Hippocampal formation (tissue), 2 donors: ENCODE measurements around the gene CSPG5.
A peak's percentile ranks its signal among the peaks of the same experiment; 100 is the strongest.

Source experiments
- DNase-seq, 2 donors: peaks; one replicate each; lab custom pipeline; 2025; lab: John Stamatoyannopoulos, UW

CSPG5 gene

DNA sequence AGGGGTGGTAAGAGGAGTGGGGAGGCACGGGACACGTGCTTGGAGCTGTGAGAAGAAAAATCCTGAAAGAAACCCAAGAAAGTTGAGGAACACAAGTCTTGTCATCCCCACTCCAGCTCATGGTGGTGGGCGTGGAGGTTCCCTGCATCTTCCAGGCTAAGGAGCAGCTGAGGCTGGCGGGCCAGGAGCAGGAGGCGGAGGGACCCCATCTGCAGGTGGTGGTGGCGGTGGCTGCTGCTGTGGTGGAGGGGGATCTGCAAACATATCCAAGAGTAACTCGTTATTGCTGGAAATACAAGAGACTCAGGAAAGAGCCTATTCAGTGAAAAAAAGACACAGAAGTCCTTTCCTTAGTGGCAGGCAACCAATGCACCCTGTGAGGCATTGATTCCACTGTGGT lies 9.4 kb upstream of the CSPG5 start:
- DNase-seq = no peak

DNA sequence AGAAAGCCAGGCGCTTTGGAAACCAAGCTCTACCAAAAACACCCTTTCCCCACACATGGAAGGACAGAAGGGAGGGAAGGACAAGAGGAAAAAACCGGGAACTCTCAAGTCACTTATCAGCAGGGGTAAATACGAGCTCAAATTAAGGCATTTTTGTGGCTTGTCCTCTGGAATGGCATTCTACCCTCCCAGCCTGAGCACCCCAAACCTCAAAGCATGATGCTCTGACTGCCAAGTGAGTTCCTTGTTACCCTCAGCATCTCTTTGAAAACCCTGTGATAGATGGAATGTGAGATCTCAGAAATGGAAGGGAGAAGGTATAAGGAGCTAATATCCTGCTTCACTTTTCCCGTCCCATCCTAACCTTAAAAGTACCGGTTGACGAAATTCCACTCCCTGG lies 8.1 kb upstream of the CSPG5 start:
- DNase-seq = no peak

GRCh38 chr3:47583320-47584075 lies 4.8 kb upstream of the CSPG5 start:
- no peak for DNase-seq

DNA sequence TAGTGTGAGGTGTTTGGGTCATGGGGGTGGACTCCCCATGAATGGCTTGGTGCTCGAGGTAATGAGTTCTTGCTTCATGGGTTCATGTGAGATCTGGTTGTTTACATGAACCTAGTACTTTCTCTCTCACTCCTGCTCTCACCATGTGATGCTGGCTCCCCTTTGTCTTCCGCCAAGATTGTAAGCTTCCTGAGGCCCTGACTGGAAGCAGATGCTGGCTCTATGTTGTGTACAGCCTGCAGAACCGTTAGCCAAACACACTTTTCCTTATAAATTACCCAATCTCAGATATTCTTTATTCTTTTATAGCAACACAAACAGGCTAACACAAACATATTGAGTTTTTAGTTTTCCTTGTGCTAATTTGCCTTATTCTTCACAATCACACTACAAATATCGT lies 3.2 kb upstream of the CSPG5 start:
- no peak for DNase-seq

GRCh38 chr3:47581422-47581821 lies 2.8 kb upstream of the CSPG5 start:
- DNase-seq = no peak

DNA sequence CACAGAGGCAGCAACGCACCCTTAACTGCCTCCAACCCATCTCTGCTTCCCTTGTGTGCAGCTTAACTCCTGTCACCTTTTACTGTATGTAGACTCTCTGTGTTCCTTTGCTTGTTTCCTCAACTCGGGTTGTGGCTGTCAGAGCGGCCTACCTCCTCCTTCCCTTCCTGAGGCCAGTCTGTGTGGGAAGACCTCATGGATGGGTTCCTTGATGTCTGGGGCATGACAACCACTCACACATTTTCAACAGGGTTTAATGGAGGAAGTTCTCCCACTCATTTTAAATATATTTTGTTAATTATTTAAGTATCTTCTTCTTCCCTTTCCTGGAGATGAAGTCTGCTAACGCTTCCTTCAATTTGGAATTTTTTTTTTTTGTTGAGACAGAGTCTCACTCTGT lies 1.8 kb upstream of the CSPG5 start:
- no peak for DNase-seq

DNA sequence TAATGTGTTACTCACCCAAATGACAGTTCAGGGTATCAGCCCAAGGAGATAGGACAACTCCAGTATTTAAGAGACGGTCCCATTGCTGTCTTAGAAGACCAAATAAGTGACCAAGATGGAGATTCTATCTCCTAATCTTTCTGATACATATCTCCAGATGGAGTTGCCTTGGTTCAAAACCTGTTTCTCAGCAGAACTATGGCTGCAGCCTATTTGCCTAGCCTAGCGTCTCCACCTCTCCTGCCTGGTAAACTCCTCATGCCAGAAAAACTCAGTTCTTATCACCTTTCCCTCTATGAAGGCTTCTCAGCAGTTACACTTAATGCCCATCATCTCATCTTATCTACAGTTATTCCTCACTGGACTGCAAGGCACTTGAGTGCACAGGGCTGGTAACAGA lies 1.2 kb upstream of the CSPG5 start:
- DNase-seq = no peak

DNA sequence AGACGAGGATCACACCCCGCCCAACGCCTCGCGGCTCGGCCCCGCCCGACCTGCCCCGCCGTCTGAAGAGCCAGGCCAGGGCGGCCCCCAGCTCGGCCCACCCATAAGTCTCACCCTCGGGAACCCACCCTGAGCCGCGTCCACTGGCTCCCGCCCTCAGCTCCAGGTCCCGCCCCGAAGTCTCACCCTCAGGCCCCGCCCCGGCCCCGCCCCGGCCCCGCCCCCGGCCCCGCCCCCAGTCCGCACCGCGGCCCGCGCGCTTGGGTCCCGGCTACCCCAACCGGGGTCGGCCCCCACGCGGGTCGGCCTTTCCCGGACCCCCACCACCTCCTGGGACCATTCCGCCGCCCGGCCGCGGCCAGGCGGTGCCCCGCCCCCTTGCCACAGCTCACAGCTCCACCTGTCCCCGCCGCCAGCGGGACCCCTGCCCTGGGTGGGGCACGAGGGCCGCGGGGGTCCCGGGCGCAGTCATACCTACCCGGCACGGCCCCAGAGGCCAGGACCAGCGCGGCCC lies 489 bp downstream of the CSPG5 start:
- peak in 1 of 2 donors; percentile 64 for DNase-seq

- DNase-seq = no peak
These were observed 1.0 kb downstream of the CSPG5 start for GRCh38 chr3:47577583-47578118.

GRCh38 chr3:47573190-47574172 lies 5.2 kb downstream of the CSPG5 start:
- peak; percentile 27 to 56 for DNase-seq

GRCh38 chr3:47571391-47572175 lies 7.1 kb downstream of the CSPG5 start:
- peak; percentile 37 to 61 for DNase-seq

DNA sequence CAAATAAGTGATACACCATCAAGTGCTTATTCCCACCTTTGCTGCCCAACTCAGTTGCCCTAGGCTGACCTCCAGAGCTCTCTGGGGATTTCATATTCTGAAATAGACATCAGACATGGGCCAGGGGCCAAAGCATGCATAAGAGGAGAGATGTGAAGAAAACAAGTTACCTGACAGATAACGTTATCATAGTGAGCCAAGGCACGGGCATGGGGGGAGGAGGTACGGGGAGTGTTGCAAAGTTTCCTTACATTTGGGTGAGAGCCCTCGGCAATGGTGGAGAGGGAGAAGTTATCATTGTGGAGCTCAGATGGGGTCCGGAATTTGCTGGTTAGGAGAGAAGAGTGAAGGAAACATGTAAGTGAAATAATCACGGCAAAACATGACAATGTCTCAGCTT lies 9.8 kb downstream of the CSPG5 start:
- no peak for DNase-seq

DNA sequence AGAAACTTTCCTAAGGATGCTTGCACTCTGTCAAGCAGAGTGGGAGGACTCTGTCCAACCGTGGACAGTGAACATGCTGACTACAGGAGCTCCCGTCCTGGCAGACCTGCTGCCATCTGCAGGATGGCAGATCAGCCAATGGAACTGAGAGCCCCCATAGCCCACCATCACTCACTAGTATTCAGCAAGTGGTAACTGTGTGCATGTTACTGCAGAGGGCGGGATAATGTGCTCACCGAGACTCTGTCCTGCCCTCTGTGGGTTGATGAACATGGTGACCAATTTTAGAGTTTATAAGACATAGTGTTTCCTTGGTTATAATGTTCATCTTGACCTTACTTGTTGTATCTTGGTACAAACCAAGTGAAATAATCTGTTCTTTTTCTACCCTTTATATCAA lies 11.5 kb downstream of the CSPG5 start:
- DNase-seq = no peak

- no peak for DNase-seq
These were observed 12.0 kb downstream of the CSPG5 start for GRCh38 chr3:47566667-47567066.

DNA sequence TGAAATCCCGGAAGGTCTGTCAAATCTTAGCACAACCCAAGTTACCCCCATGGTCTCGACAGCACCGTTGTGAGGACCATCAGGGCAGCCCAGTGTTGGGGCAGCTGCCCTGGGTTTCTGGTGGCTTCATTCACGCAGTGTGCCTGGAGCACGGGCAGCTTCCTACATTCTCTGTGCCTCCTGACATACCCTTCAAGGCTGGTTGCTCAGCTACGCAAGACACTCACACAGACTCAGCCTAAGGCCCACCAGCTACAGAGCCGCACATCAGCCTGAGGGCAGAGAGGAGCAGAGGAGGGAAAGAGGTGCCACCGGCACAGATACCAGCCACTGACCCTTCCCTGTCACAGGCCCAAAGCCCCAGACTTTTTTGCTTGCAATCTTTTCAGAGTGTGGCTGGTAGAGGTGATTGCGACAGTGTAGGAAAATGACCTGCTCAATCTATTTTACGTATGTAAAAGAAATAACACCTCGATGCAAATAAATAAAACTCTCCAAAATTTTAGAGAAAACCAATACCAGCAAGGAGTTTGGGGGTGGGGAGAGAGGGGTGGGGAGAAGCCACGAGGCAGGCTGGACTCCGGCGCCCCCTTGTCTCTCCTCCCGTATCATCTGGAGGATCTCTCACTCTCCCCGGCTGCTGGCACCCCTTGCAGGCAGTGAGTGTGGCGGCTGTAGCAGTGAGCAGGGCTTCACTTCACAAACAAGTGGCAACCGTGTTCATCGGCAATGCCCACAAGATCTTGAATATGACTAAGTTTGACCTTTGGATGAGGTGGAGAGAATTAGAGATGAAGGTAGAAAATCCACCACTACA lies 12.7 kb downstream of the CSPG5 start:
- no peak for DNase-seq

- DNase-seq = no peak
These were observed 22.3 kb downstream of the CSPG5 start for GRCh38 chr3:47556351-47556750.

DNA sequence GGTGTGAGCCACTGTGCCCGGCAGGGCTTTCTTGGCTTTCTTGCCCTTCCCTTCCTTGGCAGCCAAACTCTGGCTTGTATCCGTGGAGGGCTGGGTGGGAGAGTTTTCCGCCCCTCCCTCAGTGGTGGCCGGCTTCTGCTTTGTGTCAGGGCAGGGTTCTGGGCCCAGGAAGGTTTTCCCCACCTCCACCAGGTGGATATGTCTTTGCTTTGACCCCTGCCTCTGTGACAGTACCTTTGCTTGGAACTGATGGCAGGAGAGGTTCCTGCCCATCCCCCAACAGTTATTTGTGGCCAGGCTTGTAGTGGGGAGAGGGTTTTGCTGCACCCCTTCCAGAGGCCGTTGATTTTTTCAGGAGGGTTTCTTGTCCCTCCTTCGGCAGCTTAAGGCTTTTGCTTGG lies 24.3 kb downstream of the CSPG5 start:
- DNase-seq = no peak

DNA sequence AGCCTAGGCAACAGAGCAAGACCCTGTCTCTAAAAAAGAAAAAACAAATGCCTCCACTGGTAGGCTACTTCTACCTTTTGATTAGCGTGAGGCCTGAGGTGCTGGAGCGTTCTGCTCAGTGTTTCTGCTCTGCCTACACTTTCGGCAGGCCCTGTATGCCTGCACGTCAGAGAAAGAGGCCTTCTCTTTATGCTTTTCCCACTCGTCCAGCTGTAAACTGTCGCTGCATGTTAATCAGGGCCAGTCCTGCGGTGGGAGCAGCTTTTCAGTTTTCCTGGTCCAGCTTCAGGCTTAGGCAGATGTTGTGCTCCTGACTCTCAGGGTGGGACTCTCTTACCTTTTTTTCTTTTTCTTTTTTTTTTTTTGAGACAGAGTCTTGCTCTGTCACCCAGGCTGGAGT lies 25.3 kb downstream of the CSPG5 start:
- DNase-seq = no peak

GRCh38 chr3:47542471-47543173 lies 36.0 kb downstream of the CSPG5 start:
- DNase-seq = peak; percentile 70 to 73

DNA sequence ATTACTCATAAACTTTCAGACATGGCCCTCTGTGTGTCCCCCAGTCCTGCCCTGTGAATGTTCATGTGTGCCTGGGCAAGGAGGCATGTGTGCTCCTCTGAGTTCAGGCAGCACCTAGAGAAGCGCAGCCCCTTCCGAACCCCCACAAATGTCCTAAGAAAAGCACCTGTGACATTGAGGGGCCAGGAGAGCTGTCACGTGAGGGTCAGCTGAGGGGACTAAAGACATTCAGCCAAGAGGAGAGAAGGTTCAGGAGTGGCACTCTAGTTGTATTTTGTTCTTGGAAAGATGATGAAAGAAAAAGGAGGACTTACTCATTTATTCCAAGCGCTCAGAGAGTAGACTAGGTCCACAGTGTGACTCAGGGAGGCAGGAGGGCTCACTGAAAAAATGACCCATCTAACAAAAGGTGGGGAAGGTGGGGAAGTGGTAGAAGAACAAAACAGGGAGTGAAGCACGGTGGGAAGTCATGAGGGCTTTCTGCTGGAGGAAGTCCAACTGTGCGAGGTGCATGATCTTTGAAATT lies 37.0 kb downstream of the CSPG5 start:
- DNase-seq = no peak
